ENCODE data around the gene XKR7.

Gene XKR7

DNA sequence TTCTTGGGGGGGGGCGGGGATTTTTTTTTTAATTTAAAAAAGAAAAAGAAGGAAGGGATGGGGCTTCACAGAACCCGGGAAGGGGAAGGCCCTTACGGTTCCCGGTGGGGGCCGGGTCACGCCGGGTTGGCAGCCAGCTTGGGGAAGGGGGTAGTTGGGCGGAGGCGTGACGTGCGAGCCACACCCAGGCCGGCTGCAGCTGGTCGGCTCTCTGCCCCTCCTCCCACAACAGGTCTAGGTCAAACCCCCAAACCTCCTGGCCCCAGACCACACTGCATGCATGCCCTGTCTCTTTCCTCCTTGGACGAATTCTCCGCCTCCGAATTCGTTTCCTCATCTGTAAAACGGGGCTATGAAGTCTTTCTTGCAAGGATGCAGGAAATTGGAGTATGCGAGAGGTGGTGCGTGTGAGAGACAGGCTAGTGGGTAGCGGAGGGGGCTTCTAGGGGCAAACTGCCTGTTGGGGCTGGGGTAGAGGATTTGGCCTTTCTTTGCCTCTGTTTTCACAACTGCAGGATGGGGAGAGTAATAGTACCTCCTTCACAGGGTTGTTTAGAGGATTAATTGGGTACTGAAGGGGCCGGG, 84.9 kb downstream of the XKR7 start:
- no peak for DNase-seq (ENCODE audit: extremely low read depth, low read depth)
- TF ChIP-seq, protein P1, sequence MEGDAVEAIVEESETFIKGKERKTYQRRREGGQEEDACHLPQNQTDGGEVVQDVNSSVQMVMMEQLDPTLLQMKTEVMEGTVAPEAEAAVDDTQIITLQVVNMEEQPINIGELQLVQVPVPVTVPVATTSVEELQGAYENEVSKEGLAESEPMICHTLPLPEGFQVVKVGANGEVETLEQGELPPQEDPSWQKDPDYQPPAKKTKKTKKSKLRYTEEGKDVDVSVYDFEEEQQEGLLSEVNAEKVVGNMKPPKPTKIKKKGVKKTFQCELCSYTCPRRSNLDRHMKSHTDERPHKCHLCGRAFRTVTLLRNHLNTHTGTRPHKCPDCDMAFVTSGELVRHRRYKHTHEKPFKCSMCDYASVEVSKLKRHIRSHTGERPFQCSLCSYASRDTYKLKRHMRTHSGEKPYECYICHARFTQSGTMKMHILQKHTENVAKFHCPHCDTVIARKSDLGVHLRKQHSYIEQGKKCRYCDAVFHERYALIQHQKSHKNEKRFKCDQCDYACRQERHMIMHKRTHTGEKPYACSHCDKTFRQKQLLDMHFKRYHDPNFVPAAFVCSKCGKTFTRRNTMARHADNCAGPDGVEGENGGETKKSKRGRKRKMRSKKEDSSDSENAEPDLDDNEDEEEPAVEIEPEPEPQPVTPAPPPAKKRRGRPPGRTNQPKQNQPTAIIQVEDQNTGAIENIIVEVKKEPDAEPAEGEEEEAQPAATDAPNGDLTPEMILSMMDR (IDR thresholded peaks at IDR 0.05; ENCODE audit: low read depth, low read length), result no peak
